ENCODE measurements around the gene SMARCA4.

- TF ChIP-seq, protein P1, sequence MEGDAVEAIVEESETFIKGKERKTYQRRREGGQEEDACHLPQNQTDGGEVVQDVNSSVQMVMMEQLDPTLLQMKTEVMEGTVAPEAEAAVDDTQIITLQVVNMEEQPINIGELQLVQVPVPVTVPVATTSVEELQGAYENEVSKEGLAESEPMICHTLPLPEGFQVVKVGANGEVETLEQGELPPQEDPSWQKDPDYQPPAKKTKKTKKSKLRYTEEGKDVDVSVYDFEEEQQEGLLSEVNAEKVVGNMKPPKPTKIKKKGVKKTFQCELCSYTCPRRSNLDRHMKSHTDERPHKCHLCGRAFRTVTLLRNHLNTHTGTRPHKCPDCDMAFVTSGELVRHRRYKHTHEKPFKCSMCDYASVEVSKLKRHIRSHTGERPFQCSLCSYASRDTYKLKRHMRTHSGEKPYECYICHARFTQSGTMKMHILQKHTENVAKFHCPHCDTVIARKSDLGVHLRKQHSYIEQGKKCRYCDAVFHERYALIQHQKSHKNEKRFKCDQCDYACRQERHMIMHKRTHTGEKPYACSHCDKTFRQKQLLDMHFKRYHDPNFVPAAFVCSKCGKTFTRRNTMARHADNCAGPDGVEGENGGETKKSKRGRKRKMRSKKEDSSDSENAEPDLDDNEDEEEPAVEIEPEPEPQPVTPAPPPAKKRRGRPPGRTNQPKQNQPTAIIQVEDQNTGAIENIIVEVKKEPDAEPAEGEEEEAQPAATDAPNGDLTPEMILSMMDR (IDR thresholded peaks at IDR 0.05): no peak
- TF ChIP-seq POLR2A (IDR thresholded peaks at IDR 0.05): no peak
Observed at GRCh38 chr19:10911579-10912363, 49.1 kb upstream of the SMARCA4 start.
